Esophagus squamous epithelium (tissue), 4 donors: Measurements from ENCODE around the gene BDKRB2.

Experiments
- CTCF ChIP-seq, 6 experiments: fragments of 450-650 bp in 4 of 6; fragments of 200-600 bp in 2 of 6; sonication (generic) in 2 of 6; IDR thresholded peaks; one replicate each; pipeline ENCODE4 v1.5.1; 2016 to 2019; ENCODE audit warnings: antibody characterized with exemption in 6 of 6, mild to moderate bottlenecking in 4 of 6, moderate library complexity in 4 of 6
- POLR2A ChIP-seq, 4 donors: fragments of 450-650 bp; IDR thresholded peaks; one replicate each; pipeline ENCODE4 v1.6.1; 2017; ENCODE audit warnings: antibody characterized with exemption in 4 of 4, mild to moderate bottlenecking in 4 of 4, moderate library complexity in 3 of 4

GRCh38 chr14:96267916-96268315 lies 63.3 kb downstream of the BDKRB2 start:
- TF ChIP-seq CTCF (IDR thresholded peaks at IDR 0.05) (no peak), POLR2A (IDR thresholded peaks at IDR 0.05) (no peak)
